GM12892 (cell line): ENCODE measurements around the gene SRGAP2B.
"Not testable (repeated sequence)": the region's sequence is repeated elsewhere in the genome, so short reads cannot be mapped to it uniquely, and the experiment has no call there.

Experiments used
- POLR2A ChIP-seq: IDR thresholded peaks from 2 replicates; pipeline ENCODE4 v1.6.1; 2011; ENCODE audit warnings: low read depth, low read length, control low read depth
- POLR2AphosphoS5 ChIP-seq: IDR thresholded peaks from 2 replicates; pipeline ENCODE4 v1.6.1; 2011; ENCODE audit warnings: low read depth, low read length, control low read depth
- TAF1 ChIP-seq: IDR thresholded peaks from 2 replicates; pipeline ENCODE4 v1.6.1; 2011; ENCODE audit warnings: low read depth, mild to moderate bottlenecking, control low read depth, low read length, borderline replicate concordance

- not testable (repeated sequence) for TF ChIP-seq POLR2A, TAF1, POLR2AphosphoS5
Measured at GRCh38 chr1:145001381-145001780, 93.7 kb downstream of the SRGAP2B start.
